Activated T-cell treated with anti-CD3 and anti-CD28 coated beads, Interleukin-2, amount 50 U/mL, for 48 hours (primary cell): Measurements from ENCODE around the gene ADAMTS17.

ENCODE experiments used
- DNase-seq, 2 experiments: peaks; one replicate each; pipeline ENCODE4 v3.0.0-alpha.2; 2020

The ADAMTS17 gene

DNA sequence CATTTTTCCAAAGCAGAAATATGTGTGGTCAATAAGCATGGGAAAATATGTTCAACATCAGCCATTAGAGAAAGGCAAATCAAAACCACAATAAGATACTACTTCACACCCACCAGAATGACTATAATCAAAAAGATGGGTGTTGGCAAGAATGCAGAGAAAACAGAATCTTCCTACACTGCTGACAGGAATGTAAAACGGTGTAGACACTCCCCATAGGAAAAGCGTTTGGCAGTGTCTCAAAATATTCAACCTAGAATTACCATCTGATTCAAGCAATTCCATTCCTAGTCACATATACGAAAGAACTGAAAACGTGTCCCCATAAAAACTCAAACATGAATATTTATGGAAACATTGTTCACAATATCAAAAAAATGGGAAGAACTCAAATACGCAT lies 123.3 kb downstream of the ADAMTS17 start:
- no peak for DNase-seq

DNA sequence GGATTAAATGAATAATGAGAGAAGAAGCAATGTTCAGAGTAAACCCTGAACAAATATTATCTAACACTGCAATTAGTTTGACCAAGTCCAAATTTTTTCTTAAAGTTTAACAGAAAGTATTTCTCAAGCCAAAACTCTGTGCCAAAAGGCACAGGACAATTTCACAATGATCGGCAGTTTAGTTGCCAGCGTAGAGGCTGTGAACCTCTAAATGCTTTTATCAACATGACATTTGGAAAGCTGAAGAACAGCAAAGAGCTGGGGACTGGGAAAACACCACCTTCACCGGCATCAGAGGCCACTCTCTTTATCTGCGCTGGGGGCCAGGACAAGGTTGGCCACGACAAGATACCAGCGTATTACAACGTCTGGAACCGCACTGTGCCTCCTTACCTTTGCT lies 125.6 kb downstream of the ADAMTS17 start:
- no peak for DNase-seq

DNA sequence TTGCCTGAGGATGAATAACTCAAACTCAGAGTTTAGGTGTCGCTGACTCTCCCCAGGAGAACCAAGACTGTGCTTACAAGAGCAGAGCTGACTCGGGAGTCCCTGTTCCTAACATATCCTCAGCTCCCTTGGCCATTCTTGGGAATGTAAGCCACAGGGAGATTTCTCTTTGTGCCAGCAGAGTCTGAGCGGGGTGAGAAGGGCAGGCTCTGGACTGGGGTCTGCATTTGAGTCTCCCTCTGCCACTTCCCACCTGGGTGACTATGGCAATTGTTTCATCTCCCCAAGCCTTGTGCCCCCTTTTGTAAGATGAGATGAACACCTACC lies 126.0 kb downstream of the ADAMTS17 start:
- DNase-seq: no peak

DNA sequence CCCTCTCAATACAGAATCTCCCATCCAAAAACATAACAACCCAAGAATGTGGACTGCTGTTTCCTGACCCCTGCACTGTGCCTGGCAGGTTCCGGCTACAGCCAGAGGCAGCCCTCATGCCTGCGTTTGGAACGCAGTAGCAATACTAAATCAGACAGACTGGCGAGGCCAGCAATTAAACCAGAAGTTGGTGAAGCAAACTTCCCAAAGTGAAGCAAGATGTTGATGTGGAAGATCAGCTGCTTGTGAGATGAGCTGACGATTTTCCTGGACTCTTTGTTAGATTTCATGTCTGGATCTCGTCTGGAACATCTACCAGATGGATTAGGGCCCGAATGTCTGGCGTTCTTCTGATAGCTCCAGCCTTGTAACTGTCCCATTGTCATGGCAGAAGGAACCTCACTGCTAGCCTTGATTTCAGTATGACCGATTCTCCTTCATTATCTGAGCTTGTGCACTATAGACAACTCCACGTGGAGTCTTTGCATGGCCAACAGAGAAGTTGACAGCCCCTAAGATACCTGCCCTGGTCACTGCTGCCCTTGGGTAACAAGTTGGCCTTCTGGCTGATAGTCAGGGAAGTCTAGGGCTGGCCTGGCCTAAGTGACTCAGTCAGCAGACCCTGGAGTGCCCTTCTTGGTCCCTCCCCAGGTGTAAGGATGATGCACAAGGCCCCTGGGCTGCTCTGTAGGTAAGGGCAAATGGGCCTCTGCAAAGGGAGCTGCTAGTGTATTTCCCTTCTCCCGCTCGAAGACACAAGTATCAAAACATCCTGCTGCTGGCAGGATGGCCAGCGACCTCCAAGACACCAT lies 126.5 kb downstream of the ADAMTS17 start:
- no peak for DNase-seq

DNA sequence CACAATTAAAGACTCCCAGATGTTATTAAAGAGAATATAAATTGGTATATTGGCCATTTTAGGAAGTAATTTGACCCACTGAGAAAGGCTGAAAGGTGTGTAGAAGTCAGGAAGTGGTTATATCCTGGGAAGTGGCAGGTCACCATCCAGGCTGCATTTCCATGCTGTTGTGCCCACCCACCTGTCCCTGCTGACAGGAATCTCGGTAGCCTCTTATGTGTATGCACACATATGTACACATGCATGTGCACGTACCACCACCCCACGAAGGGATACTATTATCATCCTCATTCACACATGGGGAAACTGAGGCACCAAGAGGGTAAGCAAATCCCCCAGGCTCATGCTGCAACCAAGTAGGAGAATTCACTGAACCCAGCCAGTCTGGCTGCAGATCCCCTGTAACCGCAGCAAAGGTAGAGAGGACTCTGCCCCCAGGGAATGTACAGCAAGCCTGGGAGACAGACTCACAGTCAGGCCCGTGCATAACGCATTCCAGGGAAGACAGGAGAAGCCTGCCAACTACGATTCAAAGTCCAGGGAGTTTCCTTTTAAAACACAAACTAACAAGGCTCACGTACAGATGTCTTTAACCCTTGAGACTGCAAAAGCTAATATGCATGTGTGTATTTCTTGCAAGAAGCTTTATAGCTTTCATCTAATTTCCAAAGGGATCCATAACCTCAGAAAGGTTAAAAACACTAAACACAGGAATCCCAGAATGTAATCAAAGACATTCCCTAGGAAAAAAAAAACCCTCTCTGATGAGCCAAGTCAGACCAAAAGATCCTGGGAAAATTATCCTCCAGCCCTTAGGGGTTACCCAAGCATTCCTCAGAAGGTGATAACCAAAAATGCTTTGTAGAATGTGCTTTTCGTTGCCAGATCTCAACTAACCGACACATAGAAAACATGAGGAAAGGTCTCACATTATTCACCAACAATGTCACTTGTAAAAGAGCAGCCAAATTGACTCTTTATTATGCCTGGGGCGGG lies 129.6 kb downstream of the ADAMTS17 start:
- DNase-seq: no peak

DNA sequence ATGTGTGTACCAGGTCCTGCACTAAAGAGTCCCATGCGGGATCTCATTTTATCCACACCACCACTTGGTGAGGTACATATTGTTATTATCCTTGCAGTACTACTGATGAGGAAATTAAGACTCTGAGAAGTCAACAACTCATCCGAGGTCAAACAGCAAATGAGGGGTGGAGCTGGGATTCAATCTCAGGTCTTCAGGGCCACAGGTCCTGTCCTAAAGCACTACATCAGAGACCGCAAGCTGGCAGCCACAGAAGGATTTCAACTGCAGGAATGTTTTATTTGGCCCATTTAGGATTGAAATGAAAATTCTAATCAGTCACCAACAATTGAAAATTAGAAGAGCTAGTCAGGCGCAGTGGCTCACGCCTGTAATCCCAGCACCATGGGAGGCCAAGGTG lies 131.4 kb downstream of the ADAMTS17 start:
- DNase-seq: no peak

DNA sequence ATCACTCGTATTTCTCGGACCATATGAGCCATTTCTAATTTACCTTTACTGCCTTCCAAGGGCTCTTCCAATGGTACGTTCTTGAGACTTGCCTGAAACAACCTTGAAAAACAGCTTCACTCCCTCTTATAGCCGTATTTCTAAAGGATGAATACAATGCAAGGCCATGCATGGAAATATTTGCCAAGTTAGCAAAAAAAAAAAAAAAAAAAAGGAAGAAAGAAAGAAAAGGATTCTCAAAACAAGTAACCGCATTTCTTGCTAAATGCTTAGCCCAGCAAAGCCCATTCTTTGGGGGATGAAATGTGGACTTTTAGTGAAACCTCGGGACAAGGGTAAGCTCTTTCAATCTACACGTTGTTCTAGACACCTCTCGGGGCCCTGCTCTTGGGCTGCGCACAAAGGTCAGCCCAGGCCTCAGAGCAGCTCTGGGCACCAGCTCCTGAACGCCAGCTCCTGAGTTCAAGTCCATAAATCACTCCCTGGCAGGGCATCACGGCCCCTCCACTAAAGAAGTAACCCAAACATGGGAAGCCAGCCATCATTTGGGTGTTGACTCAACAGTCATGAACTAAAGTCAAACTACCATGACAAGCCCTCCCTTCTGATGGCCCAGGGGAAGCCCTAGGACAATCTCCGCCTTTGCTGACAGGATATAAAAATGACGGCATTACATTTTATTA lies 132.7 kb downstream of the ADAMTS17 start:
- no peak for DNase-seq

DNA sequence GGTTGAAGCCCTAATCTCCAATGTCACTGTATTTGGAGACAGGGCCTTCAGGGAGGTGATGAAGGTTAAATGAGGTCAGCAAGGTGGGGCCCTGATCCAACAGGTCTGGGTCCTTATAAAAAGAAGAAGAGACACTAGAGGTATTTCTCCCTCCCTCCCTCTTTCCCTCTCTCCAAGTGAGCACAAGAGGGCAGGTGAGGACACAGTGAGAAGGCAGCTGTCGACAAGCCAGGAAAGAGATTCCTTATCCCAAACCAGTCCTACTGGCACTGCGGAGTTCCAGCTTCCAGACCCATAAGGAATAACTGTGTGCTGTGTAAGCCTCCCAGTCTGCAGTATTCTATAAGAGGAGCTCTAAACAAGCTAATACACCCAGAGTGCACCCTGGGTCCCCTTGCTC lies 134.7 kb downstream of the ADAMTS17 start:
- no peak for DNase-seq

DNA sequence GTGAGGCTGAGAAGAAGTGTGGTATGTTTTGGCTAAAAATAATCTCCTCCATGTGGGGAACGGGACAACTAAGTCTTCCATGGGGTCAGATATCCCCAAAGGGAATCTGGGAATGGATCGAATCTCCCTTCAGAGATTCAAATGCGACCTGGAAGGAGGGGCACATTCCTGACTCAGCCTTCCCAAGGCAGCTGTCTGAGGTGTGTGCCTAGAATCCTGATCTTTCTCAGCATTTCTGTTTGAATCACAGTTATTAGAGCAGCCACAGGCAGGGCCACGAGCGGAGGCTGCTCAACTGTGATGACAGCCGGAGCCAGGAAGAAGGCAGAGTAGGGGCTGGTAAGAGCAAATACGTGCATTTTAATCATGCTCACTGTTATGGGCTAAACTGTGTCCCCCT lies 135.1 kb downstream of the ADAMTS17 start:
- no peak for DNase-seq

DNA sequence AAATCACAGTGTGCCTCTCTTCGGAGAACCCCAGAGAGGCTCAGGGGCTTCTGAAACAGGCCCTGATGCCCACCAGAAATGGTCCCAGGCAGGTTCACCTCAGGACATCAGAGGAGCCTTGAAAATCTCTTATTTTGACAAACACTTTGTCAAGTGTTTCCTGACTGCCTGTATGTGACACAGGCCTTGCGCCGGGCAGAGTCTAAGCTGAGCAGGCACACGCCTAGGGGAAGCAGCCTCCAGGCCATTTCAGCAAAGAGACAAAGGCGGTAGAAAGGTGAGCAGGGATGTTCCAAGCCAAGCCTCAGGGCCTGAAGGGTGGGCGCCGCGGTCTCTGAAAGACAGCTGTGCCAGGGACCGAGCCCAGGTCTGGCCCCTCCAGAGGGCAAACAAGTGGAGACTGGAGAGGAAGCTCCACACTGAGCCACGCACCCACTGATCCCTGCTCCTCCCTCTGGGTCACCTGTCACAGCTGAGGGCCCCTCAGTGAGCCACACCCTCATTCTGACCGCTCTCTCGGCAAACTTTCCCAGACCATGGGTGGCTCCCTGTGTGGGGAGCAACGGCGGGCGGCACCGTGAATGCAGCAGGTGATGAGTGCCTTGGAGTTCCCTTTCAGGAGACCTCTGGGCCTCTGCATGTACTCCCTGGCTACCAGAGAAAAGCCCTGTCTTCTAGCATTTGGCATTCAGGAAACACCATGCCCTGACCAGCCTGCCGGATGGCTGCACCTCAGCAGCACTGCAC lies 136.1 kb downstream of the ADAMTS17 start:
- DNase-seq: no peak

DNA sequence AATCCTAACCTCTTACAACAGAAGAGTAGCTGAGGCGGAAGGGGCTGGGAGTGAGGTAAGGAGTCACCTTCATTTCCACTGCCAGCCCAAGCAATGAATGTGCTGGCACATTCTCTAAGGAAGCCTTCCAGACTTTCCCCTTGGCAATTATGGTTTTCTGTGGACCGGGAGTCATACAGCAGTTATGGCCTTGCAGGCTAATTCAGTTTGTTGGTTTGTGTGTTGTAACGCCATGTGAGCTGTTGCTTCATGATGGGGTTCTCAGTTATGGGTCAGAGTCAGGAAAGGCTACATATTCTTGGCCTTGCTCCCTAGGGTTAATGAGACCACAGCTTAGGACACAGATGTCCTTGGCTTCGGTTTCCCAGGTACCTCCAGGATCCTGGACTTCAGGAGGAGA lies 137.0 kb downstream of the ADAMTS17 start:
- DNase-seq: no peak

DNA sequence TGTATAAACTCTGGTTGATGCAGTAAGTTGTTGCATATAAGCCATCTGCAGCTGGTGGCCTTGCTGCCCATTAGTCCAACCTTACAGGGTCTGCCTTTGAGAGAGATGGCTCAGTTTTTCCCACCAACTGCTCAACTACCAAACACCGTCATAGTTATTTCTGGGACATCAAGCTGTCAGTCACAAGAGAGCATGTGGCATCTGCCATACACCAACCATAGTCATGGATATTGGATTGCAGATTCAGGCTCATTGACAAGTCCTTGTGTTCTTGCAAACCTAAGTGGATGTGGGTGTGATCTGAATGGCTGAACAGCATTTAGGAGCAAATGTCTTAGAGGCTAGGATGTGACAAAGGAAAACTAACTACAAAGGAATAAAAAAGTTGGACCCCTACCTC lies 137.6 kb downstream of the ADAMTS17 start:
- DNase-seq: no peak

DNA sequence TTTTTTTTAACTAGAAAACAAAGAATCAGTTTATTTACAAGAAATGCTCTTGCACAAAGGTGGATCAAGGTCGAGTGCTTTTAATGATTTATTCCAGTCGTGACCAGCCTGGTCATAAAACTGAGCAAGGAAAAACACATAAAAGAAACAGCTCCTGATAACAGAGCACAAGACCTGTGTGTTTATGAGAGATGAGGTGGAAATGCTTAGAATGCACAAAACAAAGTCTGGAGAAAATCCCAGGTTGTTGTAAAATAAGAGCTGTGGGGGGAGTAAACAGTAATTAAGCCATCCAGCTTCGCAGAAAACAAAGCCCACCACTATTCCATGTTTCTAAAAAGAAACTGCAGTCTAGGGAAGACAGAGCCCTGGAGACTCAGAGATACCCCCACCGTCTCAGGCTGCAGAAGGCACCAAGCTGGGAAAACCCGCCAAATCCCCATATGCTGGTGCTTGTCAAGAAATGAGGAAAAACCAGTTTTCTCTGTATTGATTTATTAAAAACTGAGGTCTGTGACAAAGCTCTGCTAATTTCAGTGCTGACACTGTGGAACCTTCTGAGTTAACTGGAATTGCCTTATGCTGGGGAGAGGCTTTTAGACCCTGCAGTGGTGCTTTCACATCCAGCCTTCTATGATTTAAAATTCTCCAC lies 139.3 kb downstream of the ADAMTS17 start:
- DNase-seq: no peak

DNA sequence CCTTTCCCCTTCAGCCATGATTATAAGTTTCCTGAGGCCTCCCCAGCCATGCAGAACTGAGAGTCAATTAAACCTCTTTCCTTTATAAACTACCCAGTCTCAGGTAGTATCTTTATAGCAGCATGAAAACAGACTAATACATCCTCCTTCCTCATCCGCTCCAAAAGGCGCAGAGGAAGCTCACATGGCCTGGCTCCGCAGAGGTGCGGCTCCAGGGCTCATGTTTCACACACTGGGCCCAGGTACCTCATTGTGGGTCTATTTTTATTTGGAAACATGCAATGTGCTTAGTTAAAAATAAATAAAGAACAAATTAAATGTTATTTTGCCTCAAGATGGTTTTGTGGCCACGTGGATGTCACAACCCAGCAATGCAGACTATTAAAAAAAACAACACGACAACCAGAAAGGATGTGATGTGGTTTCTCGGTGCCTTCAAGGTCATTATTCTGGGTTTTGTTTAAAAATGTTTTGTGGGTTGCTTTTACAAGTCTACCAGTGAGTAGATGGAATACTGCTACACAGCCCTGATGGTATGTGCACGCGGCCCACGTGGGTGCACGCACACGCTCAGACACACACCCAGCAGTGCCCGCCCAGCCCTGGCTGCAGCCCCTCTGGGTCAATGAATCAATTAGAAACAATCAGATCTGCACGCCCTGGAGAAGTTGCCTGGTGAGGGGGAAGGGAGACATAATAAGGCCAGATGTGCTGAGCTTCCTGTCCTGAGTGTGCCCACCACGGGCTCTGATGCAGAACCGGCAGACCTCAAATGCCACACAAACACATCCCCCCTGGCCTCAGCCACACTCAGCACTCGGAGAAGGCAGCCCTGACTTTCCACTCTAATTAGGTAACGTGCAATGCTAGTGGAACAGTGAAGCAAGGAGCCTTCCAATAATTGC lies 140.1 kb downstream of the ADAMTS17 start:
- peak; percentile 35 to 36 for DNase-seq

DNA sequence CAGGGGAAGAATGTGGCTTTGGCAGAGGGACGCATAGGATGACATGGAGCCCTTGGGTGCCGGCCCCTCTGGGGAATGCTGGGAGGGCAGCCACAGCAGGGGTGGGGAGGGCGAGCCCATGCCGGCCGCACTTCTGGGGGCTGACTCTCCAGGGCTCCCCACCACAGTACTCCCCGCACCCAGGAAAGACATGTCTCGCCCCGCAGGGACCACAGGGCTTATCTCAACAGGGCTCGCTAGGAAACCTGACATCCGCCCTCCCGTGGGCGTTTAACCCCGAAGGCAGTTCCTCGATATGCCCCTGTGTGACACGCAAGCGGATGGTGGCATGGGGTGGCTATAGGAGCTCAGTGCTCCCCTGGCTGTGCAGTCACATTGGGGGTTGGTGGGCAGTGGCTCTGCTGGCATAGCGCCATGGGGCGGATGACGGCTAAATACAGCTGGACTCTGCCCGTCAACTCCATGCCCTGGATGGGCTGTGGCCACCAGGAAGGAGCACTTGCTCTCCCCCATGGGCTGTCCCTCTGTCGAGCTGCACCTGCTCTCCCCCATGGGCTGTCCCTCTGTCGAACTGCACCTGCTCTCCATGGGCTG lies 141.4 kb downstream of the ADAMTS17 start:
- no peak for DNase-seq

DNA sequence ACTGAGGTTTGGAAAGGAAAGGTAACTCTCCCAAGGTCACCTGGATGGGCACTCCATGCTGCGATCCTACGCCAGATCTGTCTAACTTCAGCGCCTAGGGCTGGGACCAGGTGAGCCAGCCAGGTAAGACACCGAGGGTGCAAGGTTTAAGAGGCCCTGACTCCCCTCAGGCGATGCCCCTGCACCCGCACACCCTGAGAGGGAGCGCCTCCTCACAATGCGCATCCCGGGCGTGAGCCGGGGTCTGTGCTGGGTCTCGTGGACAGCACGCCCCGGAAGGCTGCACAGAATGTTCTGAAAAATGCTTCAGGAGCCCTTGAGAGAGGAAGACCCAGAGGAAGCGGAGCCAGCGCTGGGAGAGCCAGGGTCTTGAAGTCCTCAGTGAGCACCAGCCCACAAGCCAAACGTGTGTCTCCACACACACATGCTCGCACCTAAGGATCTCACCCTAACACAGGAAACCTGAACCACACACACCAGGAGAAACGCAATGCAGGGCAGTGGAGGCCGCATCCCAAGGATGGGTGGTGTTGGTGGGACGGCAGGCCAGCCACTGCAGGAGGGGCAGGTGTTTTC lies 142.0 kb downstream of the ADAMTS17 start:
- DNase-seq: no peak

DNA sequence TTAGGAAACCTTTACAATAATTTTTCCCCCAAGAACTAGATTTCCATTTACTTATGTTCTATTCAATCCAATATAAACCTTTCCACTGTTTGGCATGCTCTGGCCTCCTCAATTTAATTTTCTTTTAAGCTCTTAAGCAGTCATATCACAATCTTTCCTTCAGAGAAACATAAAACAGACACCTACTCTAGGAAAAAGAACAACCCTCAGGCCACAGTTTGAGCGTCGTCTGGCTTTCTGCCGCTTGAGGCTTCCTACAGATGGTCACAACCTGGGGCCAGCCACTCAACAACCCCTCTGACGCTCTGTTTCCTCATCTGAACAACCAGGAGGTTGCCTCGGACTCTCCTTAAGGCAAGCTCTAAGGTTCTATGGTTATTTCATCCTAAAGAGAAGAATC lies 143.3 kb downstream of the ADAMTS17 start:
- no peak for DNase-seq

DNA sequence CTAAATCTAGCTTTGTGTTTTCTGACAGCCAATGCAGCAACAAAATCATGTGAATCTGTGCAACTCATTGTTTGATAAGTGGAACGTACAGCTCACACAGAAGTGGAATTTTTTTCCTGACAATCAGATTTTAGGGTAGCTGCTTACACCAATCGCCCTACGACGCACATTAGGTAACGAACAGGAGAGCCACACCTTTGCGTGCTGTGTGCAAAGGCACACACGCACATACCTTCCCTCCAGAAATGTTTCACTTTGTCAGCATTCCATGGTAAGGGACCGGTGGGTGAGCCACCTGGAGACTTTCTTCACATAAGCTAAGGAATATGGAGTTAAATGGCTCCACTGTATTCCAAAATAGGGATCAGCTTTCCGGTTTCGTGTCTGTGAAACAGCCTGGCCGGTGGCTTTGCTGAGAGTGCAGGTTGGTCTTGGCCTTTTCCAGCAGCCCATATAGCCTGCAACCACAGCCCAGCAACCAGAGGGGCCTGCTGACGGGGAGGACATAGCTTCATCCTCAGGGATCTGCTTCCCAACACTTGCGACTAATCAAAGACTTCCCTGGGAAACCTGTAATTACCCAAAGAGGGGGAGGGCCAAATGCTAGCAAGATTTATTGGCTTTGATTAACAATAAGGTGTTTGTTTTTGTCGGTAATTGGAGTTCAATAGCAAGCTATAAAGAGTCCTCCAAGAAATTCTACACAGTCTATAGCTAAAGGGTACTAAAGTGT lies 145.3 kb downstream of the ADAMTS17 start:
- no peak for DNase-seq

DNA sequence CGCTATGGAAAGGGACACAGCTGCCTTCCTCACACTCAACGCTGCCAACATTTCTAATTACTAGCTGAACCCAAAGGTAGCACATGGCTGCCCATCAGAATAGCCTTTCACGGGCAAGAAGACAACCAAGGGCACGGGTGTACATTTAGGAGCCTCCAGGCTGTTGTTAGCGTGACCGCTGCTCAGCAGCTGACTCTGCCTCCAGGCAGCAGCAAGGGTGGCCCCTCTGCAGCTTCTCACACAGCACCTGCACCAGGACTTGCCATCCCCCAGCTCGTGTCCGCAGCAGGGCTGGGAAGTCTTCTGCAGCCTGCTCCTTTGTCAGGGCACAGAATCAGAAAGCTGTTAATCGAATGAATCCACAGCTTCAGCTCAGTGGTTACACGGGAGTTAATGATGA lies 146.8 kb downstream of the ADAMTS17 start:
- DNase-seq: peak in 1 of 2 experiments; percentile 2
